Ureter (tissue), 1 donor: ENCODE measurements around the gene CRIP1. TPM values are rescaled to one million over a fixed set of nuclear protein-coding genes. Genes with fewer than 3 reads are reported as not detected.

Experiments
- DNase-seq: peaks from one replicate; pipeline ENCODE4 v3.0.0-alpha.2; 2020; ENCODE audit warnings: low spot score
- total RNA-seq: library from RNA; stranded (reverse); gene quantifications from one replicate; pipeline ENCODE4 v1.2.4, GENCODE V29; 2023
- donor health status: DM: yes; HTN: yes; CAD: no.

Gene CRIP1
- total RNA-seq, 1 donor from 2014 or later, result 127 TPM

GRCh38 chr14:105492031-105492970 is 5.6 kb downstream of the CRIP1 start:
- peak; percentile 50 for DNase-seq

GRCh38 chr14:105492971-105493871 is 6.5 kb downstream of the CRIP1 start:
- peak; percentile 46 for DNase-seq

- DNase-seq, result no peak
Measured at GRCh38 chr14:105493921-105494605, 7.4 kb downstream of the CRIP1 start.

- no peak for DNase-seq
Measured at GRCh38 chr14:105494606-105494929, 7.9 kb downstream of the CRIP1 start.

GRCh38 chr14:105495101-105495989 is 8.7 kb downstream of the CRIP1 start:
- no peak for DNase-seq

- DNase-seq, result no peak
Measured at GRCh38 chr14:105495990-105496830, 9.5 kb downstream of the CRIP1 start.

- DNase-seq, result no peak
Measured at GRCh38 chr14:105496831-105497591, 10.3 kb downstream of the CRIP1 start.

- no peak for DNase-seq
Measured at GRCh38 chr14:105497671-105498429, 11.2 kb downstream of the CRIP1 start.

GRCh38 chr14:105498430-105499255 is 12.0 kb downstream of the CRIP1 start:
- DNase-seq, result no peak

GRCh38 chr14:105499256-105500035 is 12.8 kb downstream of the CRIP1 start:
- DNase-seq, result no peak

GRCh38 chr14:105500036-105500725 is 13.5 kb downstream of the CRIP1 start:
- no peak for DNase-seq

GRCh38 chr14:105500726-105501101 is 14.0 kb downstream of the CRIP1 start:
- DNase-seq, result no peak

GRCh38 chr14:105501504-105502291 is 15.0 kb downstream of the CRIP1 start:
- DNase-seq, result no peak

GRCh38 chr14:105502446-105503295 is 16.0 kb downstream of the CRIP1 start:
- DNase-seq, result no peak

- no peak for DNase-seq
Measured at GRCh38 chr14:105503296-105503640, 16.6 kb downstream of the CRIP1 start.
